Islet precursor cell (in vitro differentiated cells): ENCODE measurements around the gene FUT2.

ENCODE experiments used
- DNase-seq: peaks from one replicate; pipeline ENCODE4 v3.0.0-alpha.2; 2018

FUT2 gene

DNA sequence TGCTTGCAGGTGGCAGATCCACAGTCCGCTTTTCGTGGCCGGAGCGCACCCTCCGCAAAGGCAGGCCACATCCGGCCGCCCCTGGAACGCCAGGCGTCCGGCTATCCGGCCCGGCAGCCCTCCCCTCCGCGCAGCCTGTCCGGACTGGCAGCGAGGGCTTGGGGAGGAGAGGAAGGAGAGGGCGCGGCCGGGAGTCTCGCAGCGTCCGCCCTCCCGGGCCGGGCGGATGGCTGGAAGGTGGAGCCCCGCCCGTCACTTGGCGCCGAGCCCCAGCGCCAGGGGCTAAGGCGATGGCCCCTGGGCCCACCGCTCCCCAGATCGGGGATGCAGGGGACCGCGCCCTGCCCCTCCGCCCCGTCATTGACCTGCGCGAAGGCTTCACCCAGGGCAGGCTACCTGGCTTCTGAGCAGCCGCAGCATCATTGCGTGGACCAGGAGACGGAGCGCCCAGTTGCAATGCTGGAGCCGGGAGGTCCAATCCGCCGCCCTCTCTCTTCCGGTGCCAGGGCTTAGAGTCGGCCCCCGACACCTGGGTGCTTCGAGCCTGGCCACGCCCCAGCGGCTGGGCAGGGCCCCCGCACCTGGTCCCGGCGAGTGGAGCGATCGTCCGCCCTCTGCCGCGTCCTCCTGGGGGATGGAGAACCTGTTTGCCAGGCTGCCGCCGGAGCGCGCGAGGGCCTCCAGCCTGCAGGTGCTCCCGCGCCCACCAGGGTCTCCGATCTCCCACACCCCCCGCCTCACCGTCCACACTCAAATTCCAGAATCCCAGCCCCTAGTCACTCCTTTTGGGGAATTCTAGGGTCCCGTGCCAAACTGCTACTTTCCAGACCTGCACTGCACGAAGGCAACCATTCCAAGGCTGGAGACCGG, 57.0 kb downstream of the FUT2 start, which contains the start of gene FUT1:
Gene FUT1 (minus strand): TSS at position 146 of the 870 bp plus-strand sequence. CDS start 1,360 bp downstream, outside the sequence.
- DNase-seq = peak; percentile 95

- no peak for DNase-seq
These were observed 59.4 kb downstream of the FUT2 start, which contains the start of gene FGF21 for GRCh38 chr19:48755084-48755641. FGF21 (plus strand) TSS chr19:48755524; CDS start chr19:48756237, 713 bp downstream.
